ENCODE data around the gene SEMA3A.

SEMA3A gene

DNA sequence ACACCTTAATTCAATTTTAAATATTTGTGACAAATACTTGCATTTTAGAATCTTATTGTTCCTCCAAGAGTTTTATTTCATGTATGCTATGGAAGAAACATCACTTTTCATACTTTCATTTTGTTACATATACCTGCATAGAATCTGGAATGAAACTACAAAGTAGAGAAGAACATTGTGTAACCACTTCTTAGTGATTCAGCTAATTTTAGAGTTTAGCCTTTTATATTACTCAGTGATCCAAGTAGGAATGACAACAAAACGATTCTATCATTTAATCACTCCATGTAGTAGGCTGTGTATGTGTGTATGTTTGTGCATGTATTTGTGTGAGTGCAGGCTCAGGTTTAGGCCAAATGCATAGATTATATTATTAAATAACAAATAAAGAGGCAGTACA is 14.4 kb upstream of the SEMA3A start:
- TF ChIP-seq, protein P1, sequence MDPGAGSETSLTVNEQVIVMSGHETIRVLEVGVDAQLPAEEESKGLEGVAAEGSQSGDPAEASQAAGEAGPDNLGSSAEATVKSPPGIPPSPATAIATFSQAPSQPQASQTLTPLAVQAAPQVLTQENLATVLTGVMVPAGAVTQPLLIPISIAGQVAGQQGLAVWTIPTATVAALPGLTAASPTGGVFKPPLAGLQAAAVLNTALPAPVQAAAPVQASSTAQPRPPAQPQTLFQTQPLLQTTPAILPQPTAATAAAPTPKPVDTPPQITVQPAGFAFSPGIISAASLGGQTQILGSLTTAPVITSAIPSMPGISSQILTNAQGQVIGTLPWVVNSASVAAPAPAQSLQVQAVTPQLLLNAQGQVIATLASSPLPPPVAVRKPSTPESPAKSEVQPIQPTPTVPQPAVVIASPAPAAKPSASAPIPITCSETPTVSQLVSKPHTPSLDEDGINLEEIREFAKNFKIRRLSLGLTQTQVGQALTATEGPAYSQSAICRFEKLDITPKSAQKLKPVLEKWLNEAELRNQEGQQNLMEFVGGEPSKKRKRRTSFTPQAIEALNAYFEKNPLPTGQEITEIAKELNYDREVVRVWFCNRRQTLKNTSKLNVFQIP (CRISPR knock-in tag; IDR thresholded peaks at IDR 0.05; ENCODE audit: borderline replicate concordance, low read depth), result no peak
- no peak for TF ChIP-seq SNAI2 (CRISPR knock-in tag; IDR thresholded peaks at IDR 0.05)
- no peak for TF ChIP-seq ISL1 (CRISPR knock-in tag; IDR thresholded peaks at IDR 0.05)
- no peak for TF ChIP-seq ESRRG (CRISPR knock-in tag; IDR thresholded peaks at IDR 0.05)
- no peak for TF ChIP-seq TCF4 (CRISPR knock-in tag; IDR thresholded peaks at IDR 0.05; ENCODE audit: borderline replicate concordance)
- no peak for TF ChIP-seq ARNTL (CRISPR knock-in tag; IDR thresholded peaks at IDR 0.05; ENCODE audit: borderline replicate concordance, low read depth)
- TF ChIP-seq BACH2 (CRISPR knock-in tag; IDR thresholded peaks at IDR 0.05; ENCODE audit: borderline replicate concordance), result no peak
- no peak for TF ChIP-seq GLIS3 (CRISPR knock-in tag; IDR thresholded peaks at IDR 0.05)
- TF ChIP-seq RARB (CRISPR knock-in tag; IDR thresholded peaks at IDR 0.05), result no peak
- TF ChIP-seq ZC3H10 (CRISPR knock-in tag; IDR thresholded peaks at IDR 0.05), result no peak
- ATAC-seq, result no peak

DNA sequence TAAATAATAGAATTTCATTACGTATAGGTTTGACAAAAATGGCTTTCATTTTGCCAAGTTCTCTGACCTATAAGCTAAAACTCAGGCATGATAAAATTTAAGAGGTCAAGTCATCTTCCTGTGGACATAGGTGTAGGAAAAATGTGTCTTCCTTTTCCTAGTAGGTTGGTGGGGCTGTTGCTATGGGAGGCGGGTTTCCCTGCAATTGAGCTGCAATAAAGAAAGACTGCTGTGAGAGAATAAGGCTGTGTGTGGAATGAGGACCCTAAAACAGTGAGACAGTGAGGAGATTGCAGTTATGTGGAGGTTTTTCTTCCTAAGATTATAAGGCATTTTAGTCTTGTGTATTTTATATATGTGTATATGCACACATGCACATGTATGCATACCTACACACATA is 13.0 kb upstream of the SEMA3A start:
- no peak for ATAC-seq
- TF ChIP-seq, protein P2, sequence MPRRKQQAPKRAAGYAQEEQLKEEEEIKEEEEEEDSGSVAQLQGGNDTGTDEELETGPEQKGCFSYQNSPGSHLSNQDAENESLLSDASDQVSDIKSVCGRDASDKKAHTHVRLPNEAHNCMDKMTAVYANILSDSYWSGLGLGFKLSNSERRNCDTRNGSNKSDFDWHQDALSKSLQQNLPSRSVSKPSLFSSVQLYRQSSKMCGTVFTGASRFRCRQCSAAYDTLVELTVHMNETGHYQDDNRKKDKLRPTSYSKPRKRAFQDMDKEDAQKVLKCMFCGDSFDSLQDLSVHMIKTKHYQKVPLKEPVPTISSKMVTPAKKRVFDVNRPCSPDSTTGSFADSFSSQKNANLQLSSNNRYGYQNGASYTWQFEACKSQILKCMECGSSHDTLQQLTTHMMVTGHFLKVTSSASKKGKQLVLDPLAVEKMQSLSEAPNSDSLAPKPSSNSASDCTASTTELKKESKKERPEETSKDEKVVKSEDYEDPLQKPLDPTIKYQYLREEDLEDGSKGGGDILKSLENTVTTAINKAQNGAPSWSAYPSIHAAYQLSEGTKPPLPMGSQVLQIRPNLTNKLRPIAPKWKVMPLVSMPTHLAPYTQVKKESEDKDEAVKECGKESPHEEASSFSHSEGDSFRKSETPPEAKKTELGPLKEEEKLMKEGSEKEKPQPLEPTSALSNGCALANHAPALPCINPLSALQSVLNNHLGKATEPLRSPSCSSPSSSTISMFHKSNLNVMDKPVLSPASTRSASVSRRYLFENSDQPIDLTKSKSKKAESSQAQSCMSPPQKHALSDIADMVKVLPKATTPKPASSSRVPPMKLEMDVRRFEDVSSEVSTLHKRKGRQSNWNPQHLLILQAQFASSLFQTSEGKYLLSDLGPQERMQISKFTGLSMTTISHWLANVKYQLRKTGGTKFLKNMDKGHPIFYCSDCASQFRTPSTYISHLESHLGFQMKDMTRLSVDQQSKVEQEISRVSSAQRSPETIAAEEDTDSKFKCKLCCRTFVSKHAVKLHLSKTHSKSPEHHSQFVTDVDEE (CRISPR knock-in tag; IDR thresholded peaks at IDR 0.05), result no peak

DNA sequence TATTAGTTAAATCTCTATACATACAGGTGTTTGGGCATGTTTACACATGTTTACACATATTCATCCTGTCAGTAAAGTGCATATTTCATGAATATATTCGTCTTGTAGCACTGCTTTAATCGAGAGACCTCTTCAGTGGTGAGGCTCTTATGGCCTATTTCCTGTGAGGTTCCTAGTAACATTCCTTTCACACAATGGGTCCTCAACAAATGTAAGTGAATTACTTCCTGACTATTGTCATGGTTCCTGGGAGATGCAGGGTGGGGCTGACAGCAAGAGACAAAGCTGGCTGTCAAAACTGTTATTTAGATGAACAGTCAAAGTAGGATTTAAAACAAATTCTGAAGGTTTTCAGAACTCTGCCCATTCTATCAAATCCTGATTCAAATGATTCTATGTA is 12.4 kb upstream of the SEMA3A start:
- no peak for ATAC-seq
- TF ChIP-seq ESRRG (CRISPR knock-in tag; IDR thresholded peaks at IDR 0.05) (no peak), ZFP3 (CRISPR knock-in tag; IDR thresholded peaks at IDR 0.05) (no peak), ZC3H10 (CRISPR knock-in tag; IDR thresholded peaks at IDR 0.05) (no peak), OSR1 (CRISPR knock-in tag; IDR thresholded peaks at IDR 0.05) (no peak), ARNTL (CRISPR knock-in tag; IDR thresholded peaks at IDR 0.05; ENCODE audit: borderline replicate concordance, low read depth) (no peak), ISL1 (CRISPR knock-in tag; IDR thresholded peaks at IDR 0.05) (no peak)
- TF ChIP-seq, protein P3, sequence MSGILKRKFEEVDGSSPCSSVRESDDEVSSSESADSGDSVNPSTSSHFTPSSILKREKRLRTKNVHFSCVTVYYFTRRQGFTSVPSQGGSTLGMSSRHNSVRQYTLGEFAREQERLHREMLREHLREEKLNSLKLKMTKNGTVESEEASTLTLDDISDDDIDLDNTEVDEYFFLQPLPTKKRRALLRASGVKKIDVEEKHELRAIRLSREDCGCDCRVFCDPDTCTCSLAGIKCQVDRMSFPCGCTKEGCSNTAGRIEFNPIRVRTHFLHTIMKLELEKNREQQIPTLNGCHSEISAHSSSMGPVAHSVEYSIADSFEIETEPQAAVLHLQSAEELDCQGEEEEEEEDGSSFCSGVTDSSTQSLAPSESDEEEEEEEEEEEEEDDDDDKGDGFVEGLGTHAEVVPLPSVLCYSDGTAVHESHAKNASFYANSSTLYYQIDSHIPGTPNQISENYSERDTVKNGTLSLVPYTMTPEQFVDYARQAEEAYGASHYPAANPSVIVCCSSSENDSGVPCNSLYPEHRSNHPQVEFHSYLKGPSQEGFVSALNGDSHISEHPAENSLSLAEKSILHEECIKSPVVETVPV (CRISPR knock-in tag; IDR thresholded peaks at IDR 0.05), result no peak

DNA sequence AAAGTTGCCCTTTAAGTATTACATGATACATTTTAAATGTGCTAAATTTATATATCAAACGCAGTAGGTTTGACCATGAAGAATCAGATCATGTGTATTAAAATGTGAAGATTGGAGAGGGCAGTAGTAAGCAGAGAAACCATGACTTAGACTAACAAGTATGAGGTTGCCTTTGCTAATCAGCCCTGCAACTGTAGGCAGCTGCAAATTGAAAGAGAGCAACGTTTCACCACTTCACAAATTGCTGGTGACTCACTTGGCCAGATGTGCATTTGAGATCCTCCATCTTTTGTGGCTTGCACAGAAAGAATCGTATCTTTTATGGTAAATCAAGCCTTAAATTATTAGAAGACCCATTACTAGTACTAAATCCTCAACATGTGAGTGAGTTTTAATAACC is 10.1 kb upstream of the SEMA3A start:
- ATAC-seq, result no peak
- TF ChIP-seq ZNF565 (CRISPR knock-in tag; conservative IDR thresholded peaks at IDR 0.05; ENCODE audit: low read depth) (no peak), ZFP3 (CRISPR knock-in tag; IDR thresholded peaks at IDR 0.05) (no peak), ARNTL (CRISPR knock-in tag; IDR thresholded peaks at IDR 0.05; ENCODE audit: borderline replicate concordance, low read depth) (no peak), ZNF8 (CRISPR knock-in tag; IDR thresholded peaks at IDR 0.05) (no peak)

DNA sequence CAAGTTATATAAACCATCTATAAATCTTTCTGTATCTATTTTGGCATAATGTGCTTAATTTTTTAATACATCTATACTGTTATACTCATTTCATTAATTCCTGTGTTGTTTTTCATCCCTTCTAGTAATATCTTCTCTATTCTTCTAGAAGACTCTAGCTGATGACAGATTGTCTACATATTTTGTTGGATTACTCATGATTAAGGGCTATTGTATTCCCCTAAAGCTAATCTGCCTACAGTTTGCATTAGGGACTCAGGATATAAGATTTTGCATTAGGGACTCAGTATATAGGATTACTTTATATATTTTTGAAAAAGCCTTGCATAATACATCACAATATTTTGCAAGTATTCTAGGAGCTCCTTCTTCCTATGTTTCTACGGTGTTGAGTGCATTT is 8.3 kb upstream of the SEMA3A start:
- TF ChIP-seq, protein P4, sequence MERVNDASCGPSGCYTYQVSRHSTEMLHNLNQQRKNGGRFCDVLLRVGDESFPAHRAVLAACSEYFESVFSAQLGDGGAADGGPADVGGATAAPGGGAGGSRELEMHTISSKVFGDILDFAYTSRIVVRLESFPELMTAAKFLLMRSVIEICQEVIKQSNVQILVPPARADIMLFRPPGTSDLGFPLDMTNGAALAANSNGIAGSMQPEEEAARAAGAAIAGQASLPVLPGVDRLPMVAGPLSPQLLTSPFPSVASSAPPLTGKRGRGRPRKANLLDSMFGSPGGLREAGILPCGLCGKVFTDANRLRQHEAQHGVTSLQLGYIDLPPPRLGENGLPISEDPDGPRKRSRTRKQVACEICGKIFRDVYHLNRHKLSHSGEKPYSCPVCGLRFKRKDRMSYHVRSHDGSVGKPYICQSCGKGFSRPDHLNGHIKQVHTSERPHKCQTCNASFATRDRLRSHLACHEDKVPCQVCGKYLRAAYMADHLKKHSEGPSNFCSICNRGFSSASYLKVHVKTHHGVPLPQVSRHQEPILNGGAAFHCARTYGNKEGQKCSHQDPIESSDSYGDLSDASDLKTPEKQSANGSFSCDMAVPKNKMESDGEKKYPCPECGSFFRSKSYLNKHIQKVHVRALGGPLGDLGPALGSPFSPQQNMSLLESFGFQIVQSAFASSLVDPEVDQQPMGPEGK (CRISPR knock-in tag; IDR thresholded peaks at IDR 0.05; ENCODE audit: borderline replicate concordance), result no peak
- TF ChIP-seq, protein P2 (CRISPR knock-in tag; IDR thresholded peaks at IDR 0.05), result no peak
- no peak for TF ChIP-seq SNAI2 (CRISPR knock-in tag; IDR thresholded peaks at IDR 0.05)
- no peak for ATAC-seq
